Umbilical cord (tissue), 2 donors: ENCODE data around the gene PPFIBP2. TPM values are rescaled to one million over a fixed set of nuclear protein-coding genes. Genes with fewer than 3 reads are reported as not detected.

Experiments
- DNase-seq: peaks from one replicate; pipeline ENCODE4 v3.0.0-alpha.2; 2015; ENCODE audit warnings: low spot score
- total RNA-seq: library from RNA; depleted of rRNA; stranded (reverse); fragments of >200 nt; gene quantifications from one replicate; pipeline ENCODE4 v1.2.3, GENCODE V29; 2014; ENCODE audit warnings: low replicate concordance; ENCODE audit not compliant: insufficient read depth

Gene PPFIBP2
- total RNA-seq, 1 donor from 2014 or later, result 66.2 TPM

GRCh38 chr11:7577291-7578190 is 63.7 kb downstream of the PPFIBP2 start:
- DNase-seq, result peak; percentile 75

GRCh38 chr11:7578276-7578955 is 64.6 kb downstream of the PPFIBP2 start:
- no peak for DNase-seq

DNA sequence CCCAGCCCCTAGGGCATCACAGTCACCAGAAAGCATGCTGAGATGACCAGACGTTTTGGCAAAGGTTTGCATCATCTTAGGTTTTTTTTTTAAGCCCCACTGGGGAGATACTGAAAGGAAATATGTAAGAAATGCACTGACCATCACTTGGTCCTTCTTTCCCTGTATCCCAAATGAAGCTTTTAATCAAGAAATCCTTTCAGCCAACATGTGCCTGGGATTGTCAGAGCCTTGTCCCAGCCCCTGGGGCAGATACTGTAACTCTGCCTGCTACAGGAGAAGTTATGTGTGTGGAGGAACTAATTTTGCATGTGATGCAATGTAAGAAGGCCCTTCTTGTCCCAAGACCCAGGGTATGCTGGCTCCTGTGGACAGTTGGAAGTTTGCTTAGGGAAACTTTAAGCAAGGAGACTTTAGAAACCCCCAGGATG is 65.6 kb downstream of the PPFIBP2 start:
- no peak for DNase-seq

GRCh38 chr11:7581021-7581590 is 67.3 kb downstream of the PPFIBP2 start:
- DNase-seq, result no peak

- DNase-seq, result no peak
Measured at GRCh38 chr11:7582338-7582985, 68.7 kb downstream of the PPFIBP2 start.

DNA sequence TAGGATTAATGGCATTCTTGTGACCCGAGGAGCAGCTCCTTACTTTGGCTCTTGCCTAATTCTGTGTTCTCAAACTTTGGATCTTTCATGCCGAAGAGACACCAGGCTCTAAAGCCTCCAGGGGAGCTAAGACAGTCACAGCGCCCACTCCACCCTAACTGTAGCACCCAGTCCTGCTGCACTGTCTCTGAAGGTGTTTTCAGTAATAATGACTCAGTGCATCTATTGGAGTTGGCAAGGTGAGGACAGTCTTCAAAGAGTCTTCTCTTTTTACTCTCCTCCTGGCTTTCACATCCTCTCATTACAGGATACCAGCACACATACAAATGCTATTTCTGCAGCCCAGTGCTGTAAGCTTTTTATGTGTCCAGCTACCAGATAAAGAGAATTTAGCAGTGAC is 69.4 kb downstream of the PPFIBP2 start:
- no peak for DNase-seq

- DNase-seq, result no peak
Measured at GRCh38 chr11:7584910-7585309, 71.1 kb downstream of the PPFIBP2 start.

DNA sequence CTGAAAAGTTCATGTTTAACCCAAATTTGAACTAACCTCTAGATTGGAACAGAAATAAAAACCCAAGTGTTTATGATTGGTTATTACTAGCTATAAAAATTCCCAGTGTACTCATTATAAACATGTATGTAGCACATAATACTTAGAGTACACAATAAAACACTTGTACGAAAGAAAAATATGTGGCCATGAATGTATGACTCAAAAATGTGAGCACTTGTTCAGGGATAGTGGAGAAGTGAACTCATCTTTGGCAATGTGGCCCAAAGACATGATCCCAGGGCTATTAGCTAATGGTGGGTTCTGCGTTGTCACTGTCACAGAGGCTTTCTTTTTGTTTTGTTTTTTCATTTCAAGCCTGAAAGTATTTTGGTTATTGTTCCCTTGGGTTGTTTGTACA is 72.0 kb downstream of the PPFIBP2 start:
- no peak for DNase-seq

DNA sequence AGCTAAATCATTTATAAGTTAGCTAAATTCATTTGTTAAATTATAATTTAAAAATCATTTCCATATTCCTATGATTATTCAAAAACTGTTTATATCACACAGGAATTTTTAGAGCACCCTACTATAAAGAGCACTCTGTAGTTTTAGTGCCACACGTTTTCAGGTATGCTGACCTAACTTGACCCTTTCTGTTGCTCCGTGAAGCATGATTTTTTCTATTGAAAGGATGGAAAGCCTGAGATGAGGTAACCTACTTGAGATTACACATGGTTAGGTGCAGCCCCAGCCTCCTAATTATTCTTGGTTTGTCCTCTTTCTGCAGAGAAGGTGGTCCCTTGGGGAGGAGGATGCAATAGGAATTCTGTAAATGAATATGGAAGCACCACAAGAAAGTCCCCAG is 72.6 kb downstream of the PPFIBP2 start:
- DNase-seq, result no peak

DNA sequence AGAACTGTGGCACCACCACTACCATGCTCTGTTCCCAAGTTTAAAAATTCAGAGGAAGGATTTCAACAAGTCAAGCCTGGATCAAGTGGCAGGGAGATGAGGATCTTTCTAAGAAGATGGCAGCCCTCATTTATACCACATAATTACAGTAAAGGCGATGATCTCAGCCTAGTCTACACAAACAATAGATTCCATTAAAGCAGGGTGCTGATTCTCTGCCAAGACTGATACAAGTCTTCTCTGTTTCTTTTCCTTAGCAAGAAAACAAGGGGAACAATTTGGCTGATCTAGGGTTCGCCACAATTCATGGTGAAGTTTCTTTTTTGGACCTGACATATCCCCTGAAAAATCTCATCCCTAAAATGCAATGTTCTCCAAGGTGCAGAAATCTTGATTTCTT is 73.9 kb downstream of the PPFIBP2 start:
- DNase-seq, result no peak

- no peak for DNase-seq
Measured at GRCh38 chr11:7589861-7590260, 76.1 kb downstream of the PPFIBP2 start.

GRCh38 chr11:7590529-7590928 is 76.7 kb downstream of the PPFIBP2 start:
- DNase-seq, result no peak

DNA sequence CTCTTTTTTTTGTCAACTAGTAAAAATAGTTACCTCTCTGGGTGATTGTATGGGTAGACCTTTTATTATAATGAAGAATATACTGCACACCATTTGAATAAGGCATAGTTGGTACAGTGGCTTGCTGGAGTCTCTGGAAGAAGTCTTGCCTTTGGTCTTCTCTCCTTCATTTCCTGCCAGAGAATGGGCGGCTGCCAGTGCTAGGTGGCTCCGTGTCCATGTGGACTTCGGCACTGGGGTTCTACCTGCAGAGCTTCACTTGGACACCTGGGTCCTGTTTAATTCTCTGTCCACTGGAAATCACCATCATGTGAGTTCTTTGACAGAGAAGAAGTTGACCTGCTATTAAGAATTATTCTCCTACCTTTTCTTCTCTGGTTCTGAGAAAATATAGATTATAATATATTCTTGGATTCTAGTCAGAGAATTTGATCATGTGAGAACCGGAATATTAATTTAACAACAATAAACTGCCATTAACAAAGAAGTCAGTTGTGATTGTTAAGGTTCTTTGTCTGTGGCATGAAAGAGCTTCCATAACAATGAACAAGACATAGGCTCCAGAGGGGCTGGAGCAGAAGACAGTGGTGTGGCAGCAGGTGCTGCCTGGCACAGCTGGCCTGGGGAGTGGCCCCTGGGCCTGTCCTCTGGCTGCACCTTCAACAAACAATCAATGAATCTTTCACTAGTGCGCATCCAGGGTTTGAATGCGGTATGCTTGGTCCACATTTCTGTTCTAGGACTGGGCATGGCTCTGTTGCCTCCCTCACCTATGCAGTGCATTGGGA is 77.5 kb downstream of the PPFIBP2 start:
- no peak for DNase-seq

- no peak for DNase-seq
Measured at GRCh38 chr11:7591987-7592386, 78.2 kb downstream of the PPFIBP2 start.

DNA sequence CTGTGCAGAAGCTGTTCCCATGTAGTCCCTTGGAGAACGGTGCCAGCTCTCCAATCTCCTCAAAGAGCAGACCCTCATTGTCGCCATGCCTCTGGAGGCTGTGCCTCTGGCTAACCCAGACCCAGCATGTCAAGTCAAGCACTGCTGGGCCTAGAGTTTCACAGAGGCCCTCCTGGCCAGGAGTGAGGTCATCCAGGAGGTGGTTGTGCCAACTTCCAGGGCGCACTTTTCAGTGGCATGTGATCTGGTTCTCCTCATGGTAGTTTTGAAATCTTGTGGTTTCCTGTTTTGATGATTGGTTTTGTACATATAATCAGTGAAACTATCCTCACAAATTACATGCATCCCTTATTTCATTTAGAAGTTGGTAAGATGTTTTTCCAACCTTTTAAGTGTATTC is 78.9 kb downstream of the PPFIBP2 start:
- no peak for DNase-seq

- DNase-seq, result peak; percentile 59
Measured at GRCh38 chr11:7593481-7593880, 79.7 kb downstream of the PPFIBP2 start.

DNA sequence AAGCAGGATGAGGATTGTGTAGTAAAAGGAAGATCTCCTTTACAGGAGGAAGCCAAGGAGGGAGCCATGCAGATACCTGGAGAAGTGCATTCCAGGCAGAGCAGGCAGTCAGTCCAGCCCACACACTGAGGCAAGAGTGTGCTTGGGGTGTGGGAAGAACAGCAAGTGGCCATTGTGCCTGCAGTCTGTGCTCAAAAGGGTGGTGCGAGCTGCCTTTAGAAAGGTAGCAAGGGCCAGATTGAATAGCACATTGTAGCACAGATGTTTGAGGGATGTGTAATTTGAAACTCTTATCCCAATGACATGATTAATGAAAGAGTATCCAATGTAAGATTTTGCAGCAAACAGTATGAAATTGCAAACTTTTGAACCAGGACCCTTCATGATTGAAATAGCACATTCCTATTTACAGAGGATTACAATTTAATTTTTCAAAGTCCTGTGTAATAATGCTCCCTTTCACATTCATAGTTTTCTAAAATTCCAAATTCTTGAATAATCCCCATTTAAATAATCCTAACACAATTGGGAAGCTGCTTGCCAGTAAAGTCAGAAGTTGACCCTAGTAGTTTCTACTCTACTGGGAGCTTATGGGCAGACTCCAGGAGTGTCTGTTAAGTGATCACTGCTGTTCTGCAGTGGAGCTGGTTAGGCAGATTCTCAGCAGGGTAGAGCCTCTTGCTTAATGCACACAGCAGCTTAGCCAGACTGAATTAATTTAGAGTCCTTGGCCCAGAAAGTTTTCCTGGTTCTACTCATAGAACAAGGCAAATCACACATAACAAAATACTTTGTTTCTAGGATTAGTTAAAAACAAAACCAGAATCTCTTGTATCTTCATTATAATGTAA is 81.4 kb downstream of the PPFIBP2 start:
- DNase-seq, result peak; percentile 53

DNA sequence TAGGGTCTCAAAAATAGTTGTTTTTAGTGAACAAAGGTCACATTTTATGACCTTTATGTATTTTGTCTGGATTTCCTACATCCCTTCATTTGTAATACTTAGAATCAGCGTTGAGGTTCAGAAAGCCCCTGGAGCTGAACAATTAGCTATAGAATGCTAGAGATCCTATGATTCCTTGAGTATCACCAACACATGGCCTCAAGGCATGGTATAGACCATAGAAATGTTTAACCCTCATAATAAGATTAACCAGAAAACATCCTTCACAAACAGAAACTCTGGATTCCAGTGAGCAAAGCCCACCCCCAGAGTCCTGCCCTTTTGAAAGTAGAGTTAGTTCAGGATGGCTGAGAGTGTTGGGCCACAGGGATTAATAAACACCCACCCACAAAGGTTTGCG is 82.2 kb downstream of the PPFIBP2 start:
- DNase-seq, result no peak

DNA sequence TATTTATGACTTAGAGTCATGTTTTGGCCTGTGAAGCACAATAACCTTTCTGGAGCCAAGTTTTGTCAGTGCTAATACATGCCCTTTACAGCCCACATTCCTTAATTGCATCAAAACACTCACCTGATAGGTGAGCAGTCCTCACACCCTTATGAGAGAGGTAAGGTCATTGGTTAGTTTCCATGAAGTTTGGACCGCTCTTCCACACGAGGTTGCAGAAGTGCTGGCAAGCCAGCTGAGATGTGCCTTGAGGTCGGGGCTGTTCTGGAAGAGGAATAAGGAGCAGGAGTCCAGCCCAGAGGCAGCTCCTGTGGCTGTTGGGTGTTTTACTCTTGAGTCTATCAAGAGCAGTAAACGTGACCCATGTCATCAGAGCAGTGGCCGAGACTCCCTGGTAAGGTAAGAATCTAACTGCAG is 83.2 kb downstream of the PPFIBP2 start:
- no peak for DNase-seq

DNA sequence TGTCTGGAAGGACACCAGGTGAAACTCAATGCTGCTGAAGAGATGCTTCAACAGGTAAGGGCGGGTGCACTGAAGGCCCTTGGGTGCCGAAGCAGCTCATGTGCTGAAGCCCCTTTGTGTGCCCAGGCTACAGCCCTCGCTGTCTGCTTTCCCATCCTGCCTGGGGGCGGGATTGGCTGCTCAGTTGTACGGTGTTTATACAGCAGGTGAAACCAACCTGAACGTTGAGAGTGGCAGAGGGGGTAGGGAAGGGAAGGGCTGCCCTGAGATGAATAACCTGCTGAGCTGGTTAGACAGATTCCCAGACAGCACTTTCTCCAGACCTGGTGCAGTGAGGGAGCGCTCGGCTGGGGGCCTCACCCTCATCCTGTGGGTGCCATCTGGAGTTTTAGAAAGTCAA is 83.8 kb downstream of the PPFIBP2 start:
- DNase-seq, result peak; percentile 63
